PFSK-1 (cell line): ENCODE data around the gene ATF7.

Experiments used
- FOXP2 ChIP-seq: optimal IDR thresholded peaks from 2 replicates; pipeline ENCODE3; 2011; ENCODE audit warnings: borderline replicate concordance, control low read depth, inconsistent platforms; ENCODE audit not compliant: insufficient read depth; ENCODE audit errors: extremely low read length, extremely low read depth
- POLR2AphosphoS5 ChIP-seq: IDR thresholded peaks from 2 replicates; pipeline ENCODE4 v1.6.1; 2012; ENCODE audit warnings: low read depth, mild to moderate bottlenecking, control low read depth, low read length, moderate library complexity
- SIN3A ChIP-seq: IDR thresholded peaks from 2 replicates; pipeline ENCODE4 v1.6.1; 2012; ENCODE audit warnings: mild to moderate bottlenecking, low read length, moderate library complexity, borderline replicate concordance; ENCODE audit not compliant: insufficient read depth
- TAF1 ChIP-seq: IDR thresholded peaks from 2 replicates; pipeline ENCODE4 v1.6.1; 2012; ENCODE audit warnings: low read length, control low read depth, borderline replicate concordance; ENCODE audit not compliant: insufficient read depth
- TF ChIP-seq, protein P1 (sequence below), 2 experiments: IDR thresholded peaks; 2 replicates each; pipeline versions ENCODE4 v1.6.1 to v1.8.0; 2011 to 2012; ENCODE audit warnings: low read depth in 2 of 2, low read length in 2 of 2, control low read depth in 1 of 2, inconsistent platforms in 1 of 2, mild to moderate bottlenecking in 1 of 2, moderate library complexity in 1 of 2; ENCODE audit not compliant: insufficient read depth in 1 of 2

- TF ChIP-seq TAF1 = no peak
- TF ChIP-seq POLR2AphosphoS5 = no peak
- TF ChIP-seq, protein P1, sequence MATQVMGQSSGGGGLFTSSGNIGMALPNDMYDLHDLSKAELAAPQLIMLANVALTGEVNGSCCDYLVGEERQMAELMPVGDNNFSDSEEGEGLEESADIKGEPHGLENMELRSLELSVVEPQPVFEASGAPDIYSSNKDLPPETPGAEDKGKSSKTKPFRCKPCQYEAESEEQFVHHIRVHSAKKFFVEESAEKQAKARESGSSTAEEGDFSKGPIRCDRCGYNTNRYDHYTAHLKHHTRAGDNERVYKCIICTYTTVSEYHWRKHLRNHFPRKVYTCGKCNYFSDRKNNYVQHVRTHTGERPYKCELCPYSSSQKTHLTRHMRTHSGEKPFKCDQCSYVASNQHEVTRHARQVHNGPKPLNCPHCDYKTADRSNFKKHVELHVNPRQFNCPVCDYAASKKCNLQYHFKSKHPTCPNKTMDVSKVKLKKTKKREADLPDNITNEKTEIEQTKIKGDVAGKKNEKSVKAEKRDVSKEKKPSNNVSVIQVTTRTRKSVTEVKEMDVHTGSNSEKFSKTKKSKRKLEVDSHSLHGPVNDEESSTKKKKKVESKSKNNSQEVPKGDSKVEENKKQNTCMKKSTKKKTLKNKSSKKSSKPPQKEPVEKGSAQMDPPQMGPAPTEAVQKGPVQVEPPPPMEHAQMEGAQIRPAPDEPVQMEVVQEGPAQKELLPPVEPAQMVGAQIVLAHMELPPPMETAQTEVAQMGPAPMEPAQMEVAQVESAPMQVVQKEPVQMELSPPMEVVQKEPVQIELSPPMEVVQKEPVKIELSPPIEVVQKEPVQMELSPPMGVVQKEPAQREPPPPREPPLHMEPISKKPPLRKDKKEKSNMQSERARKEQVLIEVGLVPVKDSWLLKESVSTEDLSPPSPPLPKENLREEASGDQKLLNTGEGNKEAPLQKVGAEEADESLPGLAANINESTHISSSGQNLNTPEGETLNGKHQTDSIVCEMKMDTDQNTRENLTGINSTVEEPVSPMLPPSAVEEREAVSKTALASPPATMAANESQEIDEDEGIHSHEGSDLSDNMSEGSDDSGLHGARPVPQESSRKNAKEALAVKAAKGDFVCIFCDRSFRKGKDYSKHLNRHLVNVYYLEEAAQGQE (IDR thresholded peaks at IDR 0.05; ENCODE audit: insufficient read depth in 1 of 2, low read depth in 2 of 2, low read length in 2 of 2) = no peak
- no peak for TF ChIP-seq SIN3A
- no peak for TF ChIP-seq FOXP2
Observed at GRCh38 chr12:53505086-53505485, 121.1 kb downstream of the ATF7 start.
